Osteoblast (primary cell): ENCODE data around the gene BMP3. TPM values are rescaled to one million over a fixed set of nuclear protein-coding genes. Genes with fewer than 3 reads are reported as not detected.

Experiments used
- DNase-seq: peaks from one replicate; pipeline ENCODE4 v3.0.0; 2011; ENCODE audit warnings: low spot score, mixed read lengths; ENCODE audit not compliant: insufficient read length; ENCODE audit errors: missing footprints
- H2AFZ ChIP-seq: 2 replicates; pipeline ENCODE4 v1.6.0; 2011; ENCODE audit warnings: mild to moderate bottlenecking, low read length
- H3K27ac ChIP-seq: 2 replicates; pipeline ENCODE4 v1.5.1; 2011; ENCODE audit warnings: mild to moderate bottlenecking, low read depth, low read length, moderate library complexity
- H3K27me3 ChIP-seq: 2 replicates; pipeline ENCODE4 v1.6.0; 2012; ENCODE audit warnings: mild to moderate bottlenecking, control low read depth, inconsistent platforms, low read length, moderate library complexity; ENCODE audit not compliant: insufficient read depth
- H3K36me3 ChIP-seq: 2 replicates; pipeline ENCODE4 v1.5.1; 2011; ENCODE audit warnings: mild to moderate bottlenecking, low read length, control low read depth, moderate library complexity; ENCODE audit not compliant: insufficient read depth
- H3K4me1 ChIP-seq: 2 replicates; pipeline ENCODE4 v1.5.1; 2011; ENCODE audit warnings: mild to moderate bottlenecking, low read length, control low read depth, moderate library complexity; ENCODE audit not compliant: insufficient read depth
- H3K4me2 ChIP-seq: 2 replicates; pipeline ENCODE4 v1.6.0; 2011; ENCODE audit warnings: mild to moderate bottlenecking, low read length; ENCODE audit not compliant: insufficient read depth
- H3K4me3 ChIP-seq: fragments of 200-600 bp; sonication (generic); 3 replicates; pipeline ENCODE4 v1.5.1; 2012; ENCODE audit warnings: mild to moderate bottlenecking, low read length, inconsistent platforms; ENCODE audit not compliant: insufficient read depth
- H3K79me2 ChIP-seq: 2 replicates; pipeline ENCODE4 v1.6.0; 2012; ENCODE audit warnings: mild to moderate bottlenecking, low read length, control low read depth, inconsistent platforms; ENCODE audit not compliant: insufficient read depth
- H3K9me3 ChIP-seq: 2 replicates; pipeline ENCODE4 v1.5.1; 2011; ENCODE audit warnings: low read depth, low read length, control low read depth
- H4K20me1 ChIP-seq: 2 replicates; pipeline ENCODE4 v1.6.0; 2012; ENCODE audit warnings: mild to moderate bottlenecking, low read length, control low read depth; ENCODE audit not compliant: insufficient read depth
- CTCF ChIP-seq: IDR thresholded peaks from 2 replicates; pipeline ENCODE4 v1.5.1; 2011; ENCODE audit warnings: mild to moderate bottlenecking, low read depth, low read length, moderate library complexity; ENCODE audit errors: extremely low read depth
- total RNA-seq: library from RNA; depleted of rRNA; stranded (reverse); fragments of >200 nt; gene quantifications from 2 replicates; pipeline ENCODE4 v1.2.3, GENCODE V29; 2012

The BMP3 gene
- total RNA-seq, 1 donor = not detected

GRCh38 chr4:81042578-81043365 is 12.3 kb downstream of the BMP3 start:
- Histone ChIP-seq H3K9me3 (no peaks in the 10 kb centered on the region), H3K27me3 (peaks cover 18% of the 10 kb centered on the region), H3K36me3 (no peaks in the 10 kb centered on the region), H2AFZ (no peak overlapping the region), H3K4me1 (no peaks in the 10 kb centered on the region), H3K79me2 (no peaks in the 10 kb centered on the region), H4K20me1 (no peaks in the 10 kb centered on the region), H3K27ac (no peak overlapping the region), H3K4me2 (no peak overlapping the region), H3K4me3 (no peak overlapping the region)
- no peak for TF ChIP-seq CTCF
- no peak for DNase-seq

- Histone ChIP-seq H4K20me1 (no peaks in the 10 kb centered on the region), H3K27ac (no peak overlapping the region), H3K4me1 (no peaks in the 10 kb centered on the region), H3K27me3 (peaks cover 7% of the 10 kb centered on the region), H2AFZ (no peak overlapping the region), H3K9me3 (no peaks in the 10 kb centered on the region), H3K4me2 (no peak overlapping the region), H3K79me2 (no peaks in the 10 kb centered on the region), H3K36me3 (no peaks in the 10 kb centered on the region), H3K4me3 (no peak overlapping the region)
- DNase-seq = no peak
- TF ChIP-seq CTCF = no peak
Measured at GRCh38 chr4:81049330-81049729, 18.8 kb downstream of the BMP3 start.

- Histone ChIP-seq H4K20me1 (no peaks in the 10 kb centered on the region), H3K4me2 (no peak overlapping the region), H2AFZ (no peak overlapping the region), H3K4me1 (no peaks in the 10 kb centered on the region), H3K9me3 (no peaks in the 10 kb centered on the region), H3K27ac (no peak overlapping the region), H3K27me3 (peaks cover 10% of the 10 kb centered on the region), H3K79me2 (no peaks in the 10 kb centered on the region), H3K4me3 (no peak overlapping the region), H3K36me3 (no peaks in the 10 kb centered on the region)
- no peak for DNase-seq
- TF ChIP-seq CTCF = no peak
Measured at GRCh38 chr4:81049907-81050306, 19.4 kb downstream of the BMP3 start.

- Histone ChIP-seq H3K27me3 (peaks cover 10% of the 10 kb centered on the region), H3K79me2 (no peaks in the 10 kb centered on the region), H4K20me1 (no peaks in the 10 kb centered on the region), H3K4me3 (no peak overlapping the region), H3K9me3 (no peaks in the 10 kb centered on the region), H3K4me2 (no peak overlapping the region), H3K4me1 (no peaks in the 10 kb centered on the region), H3K36me3 (no peaks in the 10 kb centered on the region), H2AFZ (no peak overlapping the region), H3K27ac (no peak overlapping the region)
- no peak for DNase-seq
- peak; percentile 77 for TF ChIP-seq CTCF
Measured at GRCh38 chr4:81052119-81053068, 21.9 kb downstream of the BMP3 start.
